Mesodermal cell (in vitro differentiated cells): ENCODE results near the gene SLC9A7.
A peak's percentile ranks its signal among the peaks of the same experiment; 100 is the strongest.

ENCODE experiments used
- H3K27ac ChIP-seq: 2 replicates; pipeline ENCODE4 v1.7.0; 2013; ENCODE audit warnings: mild to moderate bottlenecking, low read depth, low read length, moderate library complexity; ENCODE audit not compliant: severe bottlenecking
- H3K36me3 ChIP-seq: 2 replicates; pipeline ENCODE4 v1.7.1; 2013; ENCODE audit warnings: mild to moderate bottlenecking, low read length, moderate library complexity; ENCODE audit not compliant: control insufficient read depth, insufficient read depth
- H3K4me1 ChIP-seq: one replicate; pipeline ENCODE4 v1.7.1; 2013; ENCODE audit warnings: mild to moderate bottlenecking, low read length; ENCODE audit not compliant: insufficient read depth, control insufficient read depth, poor library complexity, severe bottlenecking
- H3K4me3 ChIP-seq: 2 replicates; pipeline ENCODE4 v1.7.0; 2013; ENCODE audit warnings: low read length, control low read depth, mild to moderate bottlenecking; ENCODE audit not compliant: insufficient read depth, poor library complexity, severe bottlenecking; ENCODE audit errors: extremely low read depth
- H3K9me3 ChIP-seq: 2 replicates; pipeline ENCODE4 v1.7.1; 2013; ENCODE audit warnings: mild to moderate bottlenecking, low read length, moderate library complexity; ENCODE audit not compliant: control insufficient read depth
- WGBS, 2 experiments: methylation state at CpG; one replicate each; pipeline ENCODE4 v1.1.5; 2013; ENCODE audit warnings: missing lambda C conversion rate in 2 of 2; ENCODE audit not compliant: insufficient coverage in 2 of 2; 5-methylcytosine and 5-hydroxymethylcytosine counted together

The SLC9A7 gene

DNA sequence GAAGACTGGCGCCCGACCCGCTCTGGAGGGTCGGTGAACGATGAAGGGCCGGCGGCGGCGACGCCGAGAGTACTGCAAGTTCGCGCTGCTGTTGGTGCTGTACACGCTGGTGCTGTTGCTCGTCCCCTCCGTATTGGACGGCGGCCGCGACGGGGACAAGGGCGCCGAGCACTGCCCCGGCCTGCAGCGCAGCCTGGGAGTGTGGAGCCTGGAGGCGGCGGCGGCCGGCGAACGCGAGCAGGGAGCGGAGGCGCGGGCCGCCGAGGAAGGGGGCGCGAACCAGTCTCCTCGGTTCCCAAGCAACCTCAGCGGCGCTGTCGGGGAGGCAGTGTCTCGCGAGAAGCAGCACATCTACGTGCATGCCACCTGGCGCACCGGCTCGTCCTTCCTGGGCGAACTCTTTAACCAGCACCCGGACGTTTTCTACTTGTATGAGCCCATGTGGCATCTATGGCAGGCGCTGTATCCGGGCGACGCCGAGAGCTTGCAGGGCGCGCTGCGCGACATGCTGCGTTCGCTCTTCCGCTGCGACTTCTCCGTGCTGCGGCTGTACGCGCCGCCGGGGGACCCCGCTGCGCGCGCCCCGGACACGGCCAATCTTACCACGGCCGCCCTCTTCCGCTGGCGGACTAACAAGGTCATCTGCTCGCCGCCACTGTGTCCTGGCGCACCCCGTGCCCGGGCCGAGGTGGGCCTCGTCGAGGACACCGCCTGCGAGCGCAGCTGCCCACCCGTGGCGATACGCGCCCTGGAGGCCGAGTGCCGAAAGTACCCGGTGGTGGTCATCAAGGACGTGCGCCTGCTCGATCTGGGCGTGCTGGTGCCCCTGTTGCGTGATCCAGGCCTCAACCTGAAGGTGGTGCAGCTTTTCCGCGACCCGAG lies 184.8 kb downstream of the SLC9A7 start:
- no peaks in the 10 kb centered on the region for H3K9me3 ChIP-seq
- H3K36me3 ChIP-seq, result no peaks in the 10 kb centered on the region
- peak overlapping the region; percentile 44 for H3K4me3 ChIP-seq
- H3K27ac ChIP-seq, result no peak overlapping the region
- WGBS, 2 experiments, result 0 to 1% methylated on average over 25 to 62 of the region's 107 CpGs
- no peaks in the 10 kb centered on the region for H3K4me1 ChIP-seq

DNA sequence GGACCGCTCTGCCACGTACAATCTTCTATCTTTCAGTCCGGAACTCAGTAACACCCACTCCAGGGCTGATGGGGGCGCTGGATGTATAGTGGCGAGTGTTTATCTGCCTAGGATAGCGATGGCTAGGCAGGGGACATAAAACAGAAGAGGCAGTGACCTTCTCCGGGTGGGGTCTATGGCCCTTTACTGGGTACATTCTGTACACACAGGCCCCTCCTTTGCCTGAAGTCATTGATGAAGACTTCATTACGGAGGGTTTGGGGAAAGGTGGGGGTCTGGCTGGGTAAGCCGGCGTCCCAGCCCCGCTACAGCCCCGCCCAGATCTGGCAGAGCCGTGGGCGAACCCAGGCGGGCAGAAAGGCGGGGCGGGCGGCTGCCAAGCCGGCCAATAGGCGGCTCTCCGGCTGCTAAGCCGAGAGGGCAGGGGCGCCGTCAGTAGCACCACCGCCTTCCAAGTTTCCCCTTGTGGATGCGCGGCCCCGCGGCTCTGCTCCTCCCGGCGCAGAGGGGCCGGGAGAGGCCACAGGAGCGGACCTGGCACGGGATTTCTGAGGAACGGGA lies 185.5 kb downstream of the SLC9A7 start, which contains the start of gene CHST7:
TSS of gene CHST7 (plus strand) at position 435 of the 561 bp plus-strand sequence. CDS start 167 bp downstream, outside the sequence.
- H3K27ac ChIP-seq, result no peak within 1 kb of the TSS
- 0% methylated on average over 6 to 17 of the region's 35 CpGs for WGBS, 2 experiments

DNA sequence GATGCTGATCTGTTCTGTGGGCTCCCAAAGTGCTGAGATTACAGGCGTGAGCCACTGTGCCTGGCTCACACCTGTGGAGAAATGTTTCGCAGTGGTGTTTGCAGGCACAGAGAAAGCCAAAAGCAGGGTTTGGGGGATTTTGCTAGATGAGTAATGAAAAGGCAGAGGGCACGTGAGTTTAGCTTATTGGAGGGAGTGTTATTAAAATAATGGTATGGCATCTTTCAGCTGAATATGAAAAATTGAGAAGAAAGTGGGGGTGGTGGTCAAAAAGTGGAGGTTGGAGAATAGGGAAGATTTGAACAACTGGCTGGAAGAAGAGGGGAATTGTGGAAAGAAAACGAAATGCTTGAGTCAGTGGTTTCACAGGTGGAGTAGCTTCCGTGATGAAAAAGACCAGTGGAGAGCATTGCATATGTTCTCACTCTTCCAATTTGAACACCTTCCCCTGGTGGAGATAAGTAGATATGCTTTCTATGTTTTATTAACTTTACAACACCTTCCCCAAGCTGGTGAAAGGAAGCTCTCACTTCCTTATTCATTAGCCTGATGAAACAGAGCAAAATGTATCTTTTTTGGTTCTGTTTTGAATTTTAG lies 186.5 kb downstream of the SLC9A7 start:
- H3K4me3 ChIP-seq, result no peak overlapping the region
- H3K36me3 ChIP-seq, result no peaks in the 10 kb centered on the region
- 93 to 100% methylated on average over 2 of the region's 5 CpGs for WGBS, 2 experiments
- H3K9me3 ChIP-seq, result no peaks in the 10 kb centered on the region
- no peaks in the 10 kb centered on the region for H3K4me1 ChIP-seq
- no peak overlapping the region for H3K27ac ChIP-seq

More for the DNA sequence above, 185.5 kb downstream of the SLC9A7 start, which contains the start of gene CHST7:
- no peaks in the 10 kb centered on the region for H3K9me3 ChIP-seq
- H3K4me1 ChIP-seq, result no peaks in the 10 kb centered on the region
- no peaks in the 10 kb centered on the region for H3K36me3 ChIP-seq
- peak within 1 kb of the TSS; percentile 44 for H3K4me3 ChIP-seq

GRCh38 chrX:46571423-46572339 lies 187.2 kb downstream of the SLC9A7 start:
- Histone ChIP-seq H3K36me3 (no peaks in the 10 kb centered on the region), H3K9me3 (no peaks in the 10 kb centered on the region), H3K27ac (no peak overlapping the region), H3K4me1 (no peaks in the 10 kb centered on the region), H3K4me3 (no peak overlapping the region)
- 87 to 98% methylated on average over 3 of the region's 10 CpGs for WGBS, 2 experiments

- H3K27ac ChIP-seq, result no peak overlapping the region
- no peaks in the 10 kb centered on the region for H3K4me1 ChIP-seq
- no peak overlapping the region for H3K4me3 ChIP-seq
- H3K36me3 ChIP-seq, result no peaks in the 10 kb centered on the region
- H3K9me3 ChIP-seq, result no peaks in the 10 kb centered on the region
These were observed 189.3 kb downstream of the SLC9A7 start for GRCh38 chrX:46569621-46570020.

GRCh38 chrX:46567388-46567787 lies 191.5 kb downstream of the SLC9A7 start:
- H3K4me1 ChIP-seq, result no peaks in the 10 kb centered on the region
- H3K36me3 ChIP-seq, result no peaks in the 10 kb centered on the region
- no peak overlapping the region for H3K27ac ChIP-seq
- no peak overlapping the region for H3K4me3 ChIP-seq
- no peaks in the 10 kb centered on the region for H3K9me3 ChIP-seq

- no peak overlapping the region for H3K4me3 ChIP-seq
- H3K27ac ChIP-seq, result no peak overlapping the region
- no peaks in the 10 kb centered on the region for H3K4me1 ChIP-seq
- H3K9me3 ChIP-seq, result no peaks in the 10 kb centered on the region
- 100% methylated on average over 1 of the region's 6 CpGs; no CpG with 5 or more reads in 1 of the 2 experiments for WGBS, 2 experiments
- H3K36me3 ChIP-seq, result no peaks in the 10 kb centered on the region
These were observed 196.9 kb downstream of the SLC9A7 start for GRCh38 chrX:46561824-46562657.

- 83% methylated on average over 1 of the region's 3 CpGs; no CpG with 5 or more reads in 1 of the 2 experiments for WGBS, 2 experiments
These were observed 199.9 kb downstream of the SLC9A7 start for GRCh38 chrX:46559062-46559461.

DNA sequence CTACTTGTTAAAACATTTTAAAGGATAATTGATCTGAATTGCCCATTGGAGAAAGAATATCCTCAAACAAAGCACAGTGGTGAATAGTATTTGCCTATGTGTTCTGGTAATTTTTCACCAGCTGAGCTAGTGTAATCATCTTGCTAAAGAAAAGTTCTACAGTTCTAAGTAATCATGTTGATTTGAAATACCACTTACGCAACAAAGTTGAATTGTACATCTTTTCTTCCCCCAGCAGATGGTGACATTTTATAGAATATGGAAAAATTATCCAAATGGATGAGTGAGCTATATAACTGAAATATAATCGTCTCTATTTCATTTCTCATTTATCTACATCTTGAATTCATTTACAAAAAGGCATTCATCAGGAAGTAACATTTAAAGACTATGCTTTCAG lies 204.0 kb downstream of the SLC9A7 start:
- no peak overlapping the region for H3K4me3 ChIP-seq
- no peak overlapping the region for H3K27ac ChIP-seq
- no CpG with 5 or more reads among the region's 2 CpGs for WGBS, 2 experiments
- H3K36me3 ChIP-seq, result peaks cover 10% of the 10 kb centered on the region
- H3K9me3 ChIP-seq, result no peaks in the 10 kb centered on the region
- peaks cover 3% of the 10 kb centered on the region for H3K4me1 ChIP-seq

More at GRCh38 chrX:46559062-46559461, 199.9 kb downstream of the SLC9A7 start:
- no peak overlapping the region for H3K4me3 ChIP-seq
- H3K9me3 ChIP-seq, result no peaks in the 10 kb centered on the region
- no peak overlapping the region for H3K27ac ChIP-seq
- H3K36me3 ChIP-seq, result peaks cover under 1% of the 10 kb centered on the region
- no peaks in the 10 kb centered on the region for H3K4me1 ChIP-seq
